ENCODE data around the gene TBC1D10A. TPM values are rescaled to one million over a fixed set of nuclear protein-coding genes. Genes with fewer than 3 reads are reported as not detected.

Gene TBC1D10A
- polyA plus RNA-seq, 1 donor (not counting 4 experiments of a cell fraction or from before 2014, with no cell fraction given): 17.8 TPM

- Histone ChIP-seq H3K9ac (ENCODE audit: control insufficient read depth, extremely low read depth, insufficient read depth, low read length) (no peak overlapping the region), H3K79me2 (ENCODE audit: control insufficient read depth, insufficient read depth, low read length) (no peaks in the 10 kb centered on the region), H4K20me1 (ENCODE audit: control insufficient read depth, extremely low read depth, insufficient read depth, low read length) (peaks cover 4% of the 10 kb centered on the region), H3K27ac (ENCODE audit: control insufficient read depth, insufficient read depth, low read length) (no peak overlapping the region), H3K27me3 (ENCODE audit: control insufficient read depth, extremely low read depth, insufficient read depth, low read length) (no peaks in the 10 kb centered on the region), H3K36me3 (ENCODE audit: control insufficient read depth in 2 of 2, extremely low read depth in 1 of 2, insufficient read depth in 2 of 2, low read length in 2 of 2) (no peaks in the 10 kb centered on the region), H2AFZ (ENCODE audit: control insufficient read depth, low read length) (no peak overlapping the region), H3K9me1 (ENCODE audit: control insufficient read depth, extremely low read depth, insufficient read depth, low read length) (no peaks in the 10 kb centered on the region), H3K9me3 (ENCODE audit: control insufficient read depth, low read depth, low read length) (no peaks in the 10 kb centered on the region), H3K4me1 (ENCODE audit: control insufficient read depth, extremely low read depth, insufficient read depth, low read length) (no peaks in the 10 kb centered on the region), H3K4me2 (ENCODE audit: control insufficient read depth, extremely low read depth, insufficient read depth, low read depth, low read length) (no peak overlapping the region), H3K4me3 (ENCODE audit: control insufficient read depth in 2 of 3, extremely low read depth in 1 of 3, insufficient read depth in 2 of 3, low read depth in 1 of 3, low read length in 3 of 3) (no peak overlapping the region)
- dilution Hi-C loops (cut with MboI; ENCODE audit: extremely low pct_ligation_motif_present, low sequenced_read_pairs): no loop called here
- no peak for TF ChIP-seq EZH2 (IDR thresholded peaks at IDR 0.05; ENCODE audit: low read length)
- no peak for TF ChIP-seq CTCF (optimal IDR thresholded peaks at IDR 0.05 in 1 of 3, IDR thresholded peaks at IDR 0.05 in 1 of 3, conservative IDR thresholded peaks at IDR 0.05 in 1 of 3; ENCODE audit: extremely low read depth in 1 of 3, insufficient read depth in 2 of 3, low read length in 3 of 3)
- no peak for DNase-seq (ENCODE audit: low read depth, low spot score)
- FAIRE-seq: no peak
Observed at GRCh38 chr22:30370641-30371230, 44.0 kb upstream of the TBC1D10A start.

- no peak for DNase-seq (ENCODE audit: low read depth, low spot score)
- Histone ChIP-seq H3K9me3 (ENCODE audit: control insufficient read depth, low read depth, low read length) (no peaks in the 10 kb centered on the region), H3K36me3 (ENCODE audit: control insufficient read depth in 2 of 2, extremely low read depth in 1 of 2, insufficient read depth in 2 of 2, low read length in 2 of 2) (no peaks in the 10 kb centered on the region), H4K20me1 (ENCODE audit: control insufficient read depth, extremely low read depth, insufficient read depth, low read length) (no peaks in the 10 kb centered on the region), H3K4me2 (ENCODE audit: control insufficient read depth, extremely low read depth, insufficient read depth, low read depth, low read length) (no peak overlapping the region), H3K9ac (ENCODE audit: control insufficient read depth, extremely low read depth, insufficient read depth, low read length) (no peak overlapping the region), H3K4me1 (ENCODE audit: control insufficient read depth, extremely low read depth, insufficient read depth, low read length) (no peaks in the 10 kb centered on the region), H3K4me3 (ENCODE audit: control insufficient read depth in 2 of 3, extremely low read depth in 1 of 3, insufficient read depth in 2 of 3, low read depth in 1 of 3, low read length in 3 of 3) (no peak overlapping the region), H3K79me2 (ENCODE audit: control insufficient read depth, insufficient read depth, low read length) (no peaks in the 10 kb centered on the region), H2AFZ (ENCODE audit: control insufficient read depth, low read length) (no peak overlapping the region), H3K27ac (ENCODE audit: control insufficient read depth, insufficient read depth, low read length) (no peak overlapping the region), H3K27me3 (ENCODE audit: control insufficient read depth, extremely low read depth, insufficient read depth, low read length) (no peaks in the 10 kb centered on the region), H3K9me1 (ENCODE audit: control insufficient read depth, extremely low read depth, insufficient read depth, low read length) (no peaks in the 10 kb centered on the region)
- no peak for FAIRE-seq
- dilution Hi-C loops (cut with MboI; ENCODE audit: extremely low pct_ligation_motif_present, low sequenced_read_pairs): no loop called here
- TF ChIP-seq CTCF (optimal IDR thresholded peaks at IDR 0.05 in 1 of 3, IDR thresholded peaks at IDR 0.05 in 1 of 3, conservative IDR thresholded peaks at IDR 0.05 in 1 of 3; ENCODE audit: extremely low read depth in 1 of 3, insufficient read depth in 2 of 3, low read length in 3 of 3): no peak
- TF ChIP-seq EZH2 (IDR thresholded peaks at IDR 0.05; ENCODE audit: low read length): no peak
Observed at GRCh38 chr22:30368420-30368819, 41.7 kb upstream of the TBC1D10A start.

Measured in keratinocyte (primary cell).